Measurements from ENCODE around the gene GAB1.

The GAB1 gene

GRCh38 chr4:143337600-143338287 lies 1.1 kb downstream of the GAB1 start:
- peak overlapping the region; percentile 86 for H3K9ac ChIP-seq (ENCODE audit: low read length)

GRCh38 chr4:143338313-143338712 lies 1.6 kb downstream of the GAB1 start:
- Histone ChIP-seq H2AFZ (ENCODE audit: insufficient read depth, low read length, poor library complexity) (no peak overlapping the region), H3K36me3 (ENCODE audit: control insufficient read depth in 1 of 2, insufficient read depth in 2 of 2, low read length in 2 of 2) (peaks cover 0 to 3% of the 10 kb centered on the region in 2 experiments), H3K4me1 (ENCODE audit: control insufficient read depth in 1 of 2, insufficient read depth in 2 of 2, low read length in 2 of 2) (peaks cover 0 to 4% of the 10 kb centered on the region in 2 experiments), H2BK5ac (ENCODE audit: low read depth, low read length, poor library complexity) (no peak overlapping the region), H3K27ac (ENCODE audit: low read depth, low read length) (no peak overlapping the region), H4K8ac (ENCODE audit: low read depth, low read length) (no peak overlapping the region), H3K27me3 (ENCODE audit: insufficient read depth, low read length) (no peaks in the 10 kb centered on the region), H3K4me2 (ENCODE audit: low read length) (no peak overlapping the region), H3K79me1 (ENCODE audit: low read length) (peaks cover 24% of the 10 kb centered on the region), H2BK120ac (ENCODE audit: insufficient read depth, low read length, poor library complexity) (no peak overlapping the region), H3K9ac (ENCODE audit: low read length) (no peak overlapping the region), H3K4ac (ENCODE audit: low read depth, low read length) (no peak overlapping the region), H3K18ac (ENCODE audit: low read length) (no peak overlapping the region), H3K4me3 (ENCODE audit: low read depth, low read length) (no peak overlapping the region), H4K91ac (ENCODE audit: low read depth, low read length) (no peak overlapping the region), H3K14ac (ENCODE audit: low read length) (no peak overlapping the region), H2AK5ac (ENCODE audit: low read length) (no peak overlapping the region), H3K79me2 (ENCODE audit: control insufficient read depth, insufficient read depth, low read length, poor library complexity) (peaks cover 25% of the 10 kb centered on the region), H2BK12ac (ENCODE audit: low read length) (no peak overlapping the region), H3K23ac (ENCODE audit: low read length) (no peak overlapping the region), H4K12ac (ENCODE audit: low read depth, low read length) (no peak overlapping the region), H3K9me3 (ENCODE audit: insufficient read depth, low read depth, low read length) (no peaks in the 10 kb centered on the region)
- no peak for DNase-seq
- WGBS (ENCODE audit: extremely low coverage, insufficient coverage, insufficient read length), result no CpG with 5 or more reads among the region's 5 CpGs

More at GRCh38 chr4:143337600-143338287, 1.1 kb downstream of the GAB1 start:
- H4K91ac ChIP-seq (ENCODE audit: low read depth, low read length), result peak overlapping the region; percentile 56
- H3K27ac ChIP-seq (ENCODE audit: low read depth, low read length), result no peak overlapping the region
- peak overlapping the region; percentile 16 for H3K4ac ChIP-seq (ENCODE audit: low read depth, low read length)
- no peaks in the 10 kb centered on the region for H3K27me3 ChIP-seq (ENCODE audit: insufficient read depth, low read length)
- H3K79me1 ChIP-seq (ENCODE audit: low read length), result peaks cover 24% of the 10 kb centered on the region
- peaks cover 25% of the 10 kb centered on the region for H3K79me2 ChIP-seq (ENCODE audit: control insufficient read depth, insufficient read depth, low read length, poor library complexity)
- no peaks in the 10 kb centered on the region for H3K9me3 ChIP-seq (ENCODE audit: insufficient read depth, low read depth, low read length)
- peak in 1 of 2 donors; percentile 32 for DNase-seq
- no peak overlapping the region for H3K18ac ChIP-seq (ENCODE audit: low read length)
- H3K4me1 ChIP-seq (ENCODE audit: control insufficient read depth in 1 of 2, insufficient read depth in 2 of 2, low read length in 2 of 2), result no peaks in the 10 kb centered on the region
- H2AFZ ChIP-seq (ENCODE audit: insufficient read depth, low read length, poor library complexity), result peak overlapping the region; percentile 59
- H3K36me3 ChIP-seq (ENCODE audit: control insufficient read depth in 1 of 2, insufficient read depth in 2 of 2, low read length in 2 of 2), result peaks cover 0 to 3% of the 10 kb centered on the region in 2 experiments
- no peak overlapping the region for H2BK5ac ChIP-seq (ENCODE audit: low read depth, low read length, poor library complexity)
- peak overlapping the region; percentile 40 for H3K14ac ChIP-seq (ENCODE audit: low read length)
- no peak overlapping the region for H2AK5ac ChIP-seq (ENCODE audit: low read length)
- H3K23ac ChIP-seq (ENCODE audit: low read length), result peak overlapping the region; percentile 22
- no CpG with 5 or more reads among the region's 25 CpGs for WGBS (ENCODE audit: extremely low coverage, insufficient coverage, insufficient read length)
- peak overlapping the region; percentile 95 for H3K4me3 ChIP-seq (ENCODE audit: low read depth, low read length)
- no peak overlapping the region for H4K8ac ChIP-seq (ENCODE audit: low read depth, low read length)
- peak overlapping the region; percentile 18 for H2BK120ac ChIP-seq (ENCODE audit: insufficient read depth, low read length, poor library complexity)
- H3K4me2 ChIP-seq (ENCODE audit: low read length), result peak overlapping the region; percentile 98
- no peak overlapping the region for H2BK12ac ChIP-seq (ENCODE audit: low read length)
- peak overlapping the region; percentile 5 for H4K12ac ChIP-seq (ENCODE audit: low read depth, low read length)

GRCh38 chr4:143339497-143339896 lies 2.8 kb downstream of the GAB1 start:
- Histone ChIP-seq H2BK120ac (ENCODE audit: insufficient read depth, low read length, poor library complexity) (no peak overlapping the region), H4K8ac (ENCODE audit: low read depth, low read length) (no peak overlapping the region), H3K4me3 (ENCODE audit: low read depth, low read length) (no peak overlapping the region), H2BK12ac (ENCODE audit: low read length) (no peak overlapping the region), H3K18ac (ENCODE audit: low read length) (no peak overlapping the region), H3K27ac (ENCODE audit: low read depth, low read length) (no peak overlapping the region), H3K27me3 (ENCODE audit: insufficient read depth, low read length) (no peaks in the 10 kb centered on the region), H2BK5ac (ENCODE audit: low read depth, low read length, poor library complexity) (no peak overlapping the region), H3K79me2 (ENCODE audit: control insufficient read depth, insufficient read depth, low read length, poor library complexity) (peaks cover 25% of the 10 kb centered on the region), H3K36me3 (ENCODE audit: control insufficient read depth in 1 of 2, insufficient read depth in 2 of 2, low read length in 2 of 2) (peaks cover 0 to 3% of the 10 kb centered on the region in 2 experiments), H3K79me1 (ENCODE audit: low read length) (peaks cover 27% of the 10 kb centered on the region), H3K4me1 (ENCODE audit: control insufficient read depth in 1 of 2, insufficient read depth in 2 of 2, low read length in 2 of 2) (peaks cover 4 to 7% of the 10 kb centered on the region in 2 experiments), H3K4ac (ENCODE audit: low read depth, low read length) (peak overlapping the region; percentile 22), H3K23ac (ENCODE audit: low read length) (peak overlapping the region; percentile 55), H3K9me3 (ENCODE audit: insufficient read depth, low read depth, low read length) (no peaks in the 10 kb centered on the region), H4K12ac (ENCODE audit: low read depth, low read length) (no peak overlapping the region), H2AFZ (ENCODE audit: insufficient read depth, low read length, poor library complexity) (no peak overlapping the region), H2AK5ac (ENCODE audit: low read length) (no peak overlapping the region), H3K9ac (ENCODE audit: low read length) (no peak overlapping the region), H3K4me2 (ENCODE audit: low read length) (no peak overlapping the region), H3K14ac (ENCODE audit: low read length) (no peak overlapping the region), H4K91ac (ENCODE audit: low read depth, low read length) (no peak overlapping the region)
- no CpG with 5 or more reads among the region's 2 CpGs for WGBS (ENCODE audit: extremely low coverage, insufficient coverage, insufficient read length)
- DNase-seq, result no peak

- Histone ChIP-seq H2AK5ac (ENCODE audit: low read length) (no peak overlapping the region), H3K79me2 (ENCODE audit: control insufficient read depth, insufficient read depth, low read length, poor library complexity) (peaks cover 19% of the 10 kb centered on the region), H4K12ac (ENCODE audit: low read depth, low read length) (peak overlapping the region; percentile 66), H3K36me3 (ENCODE audit: control insufficient read depth in 1 of 2, insufficient read depth in 2 of 2, low read length in 2 of 2) (peaks cover 0 to 3% of the 10 kb centered on the region in 2 experiments), H3K79me1 (ENCODE audit: low read length) (peaks cover 17% of the 10 kb centered on the region), H3K23ac (ENCODE audit: low read length) (no peak overlapping the region), H3K9me3 (ENCODE audit: insufficient read depth, low read depth, low read length) (no peaks in the 10 kb centered on the region), H3K27me3 (ENCODE audit: insufficient read depth, low read length) (no peaks in the 10 kb centered on the region), H3K4me1 (ENCODE audit: control insufficient read depth in 1 of 2, insufficient read depth in 2 of 2, low read length in 2 of 2) (peaks cover 4 to 7% of the 10 kb centered on the region in 2 experiments), H3K4ac (ENCODE audit: low read depth, low read length) (peak overlapping the region; percentile 94), H2BK12ac (ENCODE audit: low read length) (no peak overlapping the region), H4K8ac (ENCODE audit: low read depth, low read length) (no peak overlapping the region), H2BK5ac (ENCODE audit: low read depth, low read length, poor library complexity) (no peak overlapping the region), H3K4me2 (ENCODE audit: low read length) (no peak overlapping the region), H2BK120ac (ENCODE audit: insufficient read depth, low read length, poor library complexity) (no peak overlapping the region), H3K9ac (ENCODE audit: low read length) (no peak overlapping the region), H3K4me3 (ENCODE audit: low read depth, low read length) (no peak overlapping the region), H4K91ac (ENCODE audit: low read depth, low read length) (no peak overlapping the region), H3K27ac (ENCODE audit: low read depth, low read length) (no peak overlapping the region), H3K14ac (ENCODE audit: low read length) (no peak overlapping the region), H2AFZ (ENCODE audit: insufficient read depth, low read length, poor library complexity) (no peak overlapping the region), H3K18ac (ENCODE audit: low read length) (peak overlapping the region; percentile 65)
- no CpG with 5 or more reads among the region's 2 CpGs for WGBS (ENCODE audit: extremely low coverage, insufficient coverage, insufficient read length)
- DNase-seq, result no peak
Observed at GRCh38 chr4:143341186-143341755, 4.6 kb downstream of the GAB1 start.
